SW480 (cell line): ENCODE results near the gene KIAA0930.

ENCODE experiments used
- DNase-seq: peaks from one replicate; pipeline ENCODE4 v3.0.0-alpha.2; 2016; ENCODE audit warnings: low spot score

KIAA0930 gene

GRCh38 chr22:45172881-45173585 is 67.7 kb downstream of the KIAA0930 start:
- DNase-seq, result no peak

- DNase-seq, result no peak
Observed at GRCh38 chr22:45171830-45172229, 68.9 kb downstream of the KIAA0930 start.

GRCh38 chr22:45169591-45170466 is 70.9 kb downstream of the KIAA0930 start:
- no peak for DNase-seq

GRCh38 chr22:45166932-45167331 is 73.8 kb downstream of the KIAA0930 start:
- no peak for DNase-seq

- no peak for DNase-seq
Observed at GRCh38 chr22:45164270-45165088, 76.2 kb downstream of the KIAA0930 start.

- DNase-seq, result peak; percentile 92
Observed at GRCh38 chr22:45163451-45164269, 77.0 kb downstream of the KIAA0930 start, which contains the start of gene NUP50. Gene NUP50, plus strand, starts transcription at chr22:45163925. Its CDS starts 4,253 bp downstream, at chr22:45168178.

GRCh38 chr22:45163099-45163450 is 77.6 kb downstream of the KIAA0930 start:
- DNase-seq, result peak; percentile 51

- DNase-seq, result peak; percentile 16
Observed at GRCh38 chr22:45162531-45162930, 78.2 kb downstream of the KIAA0930 start.

GRCh38 chr22:45159652-45160462 is 80.8 kb downstream of the KIAA0930 start:
- no peak for DNase-seq

GRCh38 chr22:45157907-45158306 is 82.8 kb downstream of the KIAA0930 start:
- DNase-seq, result no peak

GRCh38 chr22:45155050-45155840 is 85.4 kb downstream of the KIAA0930 start:
- DNase-seq, result no peak

- DNase-seq, result no peak
Observed at GRCh38 chr22:45154383-45154782, 86.3 kb downstream of the KIAA0930 start.

- no peak for DNase-seq
Observed at GRCh38 chr22:45151503-45151902, 89.2 kb downstream of the KIAA0930 start.

GRCh38 chr22:45150139-45150538 is 90.6 kb downstream of the KIAA0930 start:
- DNase-seq, result no peak

GRCh38 chr22:45149671-45150070 is 91.0 kb downstream of the KIAA0930 start:
- no peak for DNase-seq

GRCh38 chr22:45144916-45145315 is 95.8 kb downstream of the KIAA0930 start:
- no peak for DNase-seq

GRCh38 chr22:45142376-45142775 is 98.3 kb downstream of the KIAA0930 start:
- no peak for DNase-seq
